HG03280 (cell line): ENCODE results near the gene ZNHIT6.
A peak's percentile ranks its signal among the peaks of the same experiment; 100 is the strongest.
"Not testable (repeated sequence)": the region's sequence is repeated elsewhere in the genome, so short reads cannot be mapped to it uniquely, and the experiment has no call there.

Experiments used
- ATAC-seq: cut with Tn5 transposase; IDR thresholded peaks from one replicate; pipeline ENCODE4 v1.9.1; 2021; ENCODE audit warnings: mild to moderate bottlenecking, moderate library complexity; ENCODE audit not compliant: unreplicated experiment

Gene ZNHIT6

DNA sequence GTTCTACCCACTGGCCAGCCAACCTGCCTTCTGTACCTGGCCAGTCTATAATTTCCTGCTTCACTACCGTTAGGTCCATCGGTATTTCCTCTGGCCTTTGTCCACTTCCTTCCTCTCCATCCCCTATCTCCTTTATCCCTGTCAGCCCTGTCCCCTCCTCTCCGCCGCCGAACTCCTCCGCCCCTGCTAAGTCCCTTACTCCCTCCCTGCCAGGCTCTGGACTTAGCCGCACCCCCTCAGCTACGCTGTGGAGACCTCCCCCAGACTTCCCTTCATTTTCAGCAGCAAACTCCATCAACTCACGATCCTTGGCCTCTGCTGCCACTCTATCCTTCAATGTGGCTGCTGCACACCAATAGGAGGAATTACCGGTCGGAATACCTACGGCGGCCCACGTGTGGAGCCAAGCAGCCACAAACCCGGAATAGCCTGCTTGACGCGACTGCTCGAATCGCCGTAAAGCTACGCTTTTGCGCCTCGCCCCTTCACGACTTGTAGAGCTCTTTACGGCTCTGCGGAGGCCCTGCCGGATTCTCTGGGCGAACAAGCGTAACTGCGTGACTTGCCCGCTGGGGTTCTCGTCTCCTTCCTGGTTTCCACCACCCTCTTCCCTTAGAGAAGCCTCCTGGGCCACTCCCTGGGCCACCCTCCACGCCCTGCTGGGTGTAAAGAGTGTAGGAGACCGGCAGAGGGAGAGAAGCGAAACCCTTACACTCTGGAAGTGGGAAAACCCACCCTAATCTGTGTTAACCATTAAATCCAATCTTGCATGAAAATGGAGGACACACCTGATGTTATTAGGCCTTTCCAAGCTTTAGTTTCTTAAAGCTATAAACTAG lies at the start of gene ZNHIT6:
TSS of gene ZNHIT6 (minus strand) at position 444 of the 839 bp plus-strand sequence. CDS start at position 295, 149 bp downstream.
- peak; percentile 85 for ATAC-seq

DNA sequence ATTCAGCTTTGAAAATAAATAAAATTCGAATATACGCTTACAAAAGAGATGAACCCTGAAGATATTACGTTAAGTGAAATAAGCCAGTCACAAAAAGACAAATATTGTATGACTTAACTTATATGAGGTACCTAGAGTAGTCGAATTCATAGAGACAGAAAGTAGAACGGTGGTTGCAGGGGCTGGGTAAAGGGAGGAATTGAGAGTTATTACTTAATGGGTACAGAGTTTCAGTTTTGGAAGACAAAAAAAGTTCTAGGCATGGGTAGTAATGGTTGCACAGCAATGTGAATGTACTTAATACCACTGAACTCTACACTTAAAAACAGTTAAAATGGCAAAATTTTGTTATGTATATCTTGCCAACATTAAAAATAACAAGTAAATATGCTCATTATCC lies 48.6 kb upstream of the ZNHIT6 start:
- no peak for ATAC-seq

DNA sequence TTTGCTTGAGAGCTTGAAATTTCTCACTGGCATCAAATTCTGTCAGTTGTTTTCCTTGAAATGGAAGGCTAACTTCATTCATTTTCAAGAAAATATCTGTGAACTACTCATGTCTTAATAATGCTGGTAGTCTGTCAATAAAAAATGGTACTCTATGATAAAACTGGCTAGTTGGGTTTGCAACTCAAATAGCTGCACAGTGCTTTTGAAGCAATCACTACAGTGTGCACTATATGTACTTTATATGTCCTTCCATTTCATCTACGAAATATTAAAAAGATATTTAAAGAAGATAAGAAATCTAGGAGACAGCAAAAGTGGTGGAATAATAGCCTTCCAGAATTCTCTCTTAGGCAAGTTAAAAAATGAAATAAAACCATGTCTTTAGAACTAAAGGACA lies 39.9 kb upstream of the ZNHIT6 start:
- no peak for ATAC-seq

- no peak for ATAC-seq
These were observed 38.5 kb upstream of the ZNHIT6 start for GRCh38 chr1:85746777-85747176.

- no peak for ATAC-seq
These were observed 35.6 kb upstream of the ZNHIT6 start for GRCh38 chr1:85743814-85744213.

DNA sequence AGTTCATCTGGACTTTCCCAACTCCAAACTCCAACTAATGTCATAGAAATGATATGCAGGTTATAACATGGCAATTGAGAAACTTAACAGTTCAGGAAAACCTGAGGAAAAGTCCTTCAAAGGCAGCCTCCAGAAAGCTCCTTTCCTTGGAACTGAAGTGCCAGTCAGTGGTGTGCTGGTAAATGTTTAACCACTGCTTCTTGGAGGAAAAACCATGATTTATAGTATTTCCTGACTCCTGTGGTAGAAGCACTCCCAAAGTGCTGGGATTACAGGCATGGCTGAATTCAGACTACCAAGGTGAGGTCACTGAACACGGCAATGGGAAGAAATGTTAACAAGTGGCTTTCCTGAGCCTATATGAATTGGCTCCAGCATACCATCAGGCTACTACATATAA lies 26.7 kb upstream of the ZNHIT6 start:
- ATAC-seq = no peak

- no peak for ATAC-seq
These were observed 10.6 kb upstream of the ZNHIT6 start for GRCh38 chr1:85718678-85719340.

- not testable (repeated sequence) for ATAC-seq
These were observed 6.3 kb upstream of the ZNHIT6 start for GRCh38 chr1:85714418-85715114.

DNA sequence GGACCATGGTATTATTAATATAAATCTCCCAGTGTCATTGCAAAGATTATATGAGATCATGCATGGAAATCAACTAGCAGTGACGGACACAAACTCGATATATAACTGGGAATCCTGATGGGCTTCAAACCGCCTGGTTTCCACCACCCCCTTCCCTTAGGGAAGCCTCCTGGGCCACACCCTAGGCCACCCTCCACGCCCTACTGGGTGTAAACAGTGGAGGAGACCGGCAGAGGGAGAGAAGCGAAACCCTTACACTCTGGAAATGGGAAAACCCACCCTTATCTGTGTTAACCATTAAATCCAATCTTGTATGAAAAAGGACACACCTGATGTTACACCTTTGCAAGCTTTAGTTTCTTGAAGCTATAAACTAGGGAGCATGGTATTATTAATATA lies 595 bp upstream of the ZNHIT6 start:
- no peak for ATAC-seq

DNA sequence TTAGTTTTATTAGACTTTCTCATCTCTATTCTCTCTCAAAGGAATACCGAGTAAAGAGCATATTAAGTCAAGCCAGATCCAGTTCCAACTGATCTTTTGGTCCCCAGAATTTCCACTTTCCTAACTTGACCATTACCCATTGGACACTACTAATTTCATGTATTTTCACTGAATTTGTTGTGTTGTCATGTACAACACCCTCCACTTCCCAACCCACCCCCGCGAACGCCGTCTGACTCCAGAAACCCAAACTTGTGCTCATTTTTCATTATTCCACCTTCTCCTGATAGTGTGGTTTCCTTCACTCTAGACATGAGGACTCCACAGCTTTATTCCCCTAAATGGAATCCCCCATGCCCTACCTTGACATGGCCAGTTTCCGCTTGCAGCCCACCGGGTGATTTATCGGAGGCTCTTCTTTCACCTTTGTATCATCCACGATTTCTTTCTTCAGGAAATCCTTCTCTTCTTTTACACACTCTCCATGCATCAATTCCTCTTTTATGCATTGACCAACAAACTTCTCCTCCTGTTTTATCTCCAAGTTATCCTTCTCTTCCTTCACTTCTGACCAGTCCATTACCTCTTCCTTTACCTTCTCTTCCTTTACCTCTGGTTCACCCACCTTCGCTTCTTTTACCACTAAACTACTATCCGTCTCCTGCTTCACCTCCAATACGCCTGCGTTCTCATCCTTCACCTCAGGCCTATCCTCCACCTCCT lies 805 bp downstream of the ZNHIT6 start:
- no peak for ATAC-seq

GRCh38 chr1:85705940-85706339 lies 2.3 kb downstream of the ZNHIT6 start:
- ATAC-seq = no peak

DNA sequence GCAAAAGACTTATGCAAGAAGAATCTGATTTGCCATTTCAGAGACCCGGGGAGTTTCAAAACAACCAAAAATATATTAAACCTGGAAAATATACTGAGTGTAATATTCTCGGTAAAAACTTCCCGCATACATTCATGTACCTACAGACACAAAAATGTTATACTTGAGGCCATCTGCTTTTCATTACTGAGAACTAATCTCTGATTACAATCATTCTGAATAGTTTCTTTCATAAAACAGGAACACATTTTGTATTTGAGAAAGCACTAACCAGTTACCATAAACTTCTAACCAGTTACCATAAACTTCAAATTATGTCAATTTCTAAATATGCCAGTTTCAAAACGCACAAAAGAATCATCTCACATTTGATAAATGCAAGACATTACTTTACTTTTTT lies 7.8 kb downstream of the ZNHIT6 start:
- ATAC-seq = no peak

GRCh38 chr1:85697895-85698294 lies 10.3 kb downstream of the ZNHIT6 start:
- ATAC-seq = no peak

- no peak for ATAC-seq
These were observed 15.4 kb downstream of the ZNHIT6 start for GRCh38 chr1:85692730-85693314.

DNA sequence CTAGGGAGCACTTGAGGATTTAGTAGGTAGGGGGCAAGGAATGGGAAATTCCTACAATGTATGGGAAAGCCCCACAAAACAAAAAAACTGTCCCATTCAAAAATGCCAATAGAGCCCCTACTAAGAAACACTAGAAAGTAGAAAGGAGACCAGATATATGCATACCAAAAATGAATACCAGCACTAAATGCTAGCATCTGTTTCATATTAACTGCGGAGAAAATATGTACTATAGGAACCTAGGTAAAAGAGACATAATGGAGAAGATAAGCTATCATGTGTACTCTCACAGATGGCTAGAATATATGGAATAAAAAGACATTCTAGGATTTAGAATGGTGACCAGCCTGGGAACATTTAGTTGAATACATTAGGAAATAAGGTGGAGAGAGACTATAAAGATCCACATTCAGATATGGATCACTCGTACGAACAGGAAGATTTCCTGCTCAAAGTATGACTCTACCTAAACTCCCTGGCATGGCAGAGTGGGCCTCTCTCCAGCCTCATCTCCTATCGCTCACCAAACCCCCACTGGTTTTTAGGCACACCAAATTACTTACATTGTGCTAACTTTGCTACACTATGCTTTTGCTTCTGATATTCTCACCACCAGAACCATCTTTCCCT lies 18.3 kb downstream of the ZNHIT6 start:
- no peak for ATAC-seq

DNA sequence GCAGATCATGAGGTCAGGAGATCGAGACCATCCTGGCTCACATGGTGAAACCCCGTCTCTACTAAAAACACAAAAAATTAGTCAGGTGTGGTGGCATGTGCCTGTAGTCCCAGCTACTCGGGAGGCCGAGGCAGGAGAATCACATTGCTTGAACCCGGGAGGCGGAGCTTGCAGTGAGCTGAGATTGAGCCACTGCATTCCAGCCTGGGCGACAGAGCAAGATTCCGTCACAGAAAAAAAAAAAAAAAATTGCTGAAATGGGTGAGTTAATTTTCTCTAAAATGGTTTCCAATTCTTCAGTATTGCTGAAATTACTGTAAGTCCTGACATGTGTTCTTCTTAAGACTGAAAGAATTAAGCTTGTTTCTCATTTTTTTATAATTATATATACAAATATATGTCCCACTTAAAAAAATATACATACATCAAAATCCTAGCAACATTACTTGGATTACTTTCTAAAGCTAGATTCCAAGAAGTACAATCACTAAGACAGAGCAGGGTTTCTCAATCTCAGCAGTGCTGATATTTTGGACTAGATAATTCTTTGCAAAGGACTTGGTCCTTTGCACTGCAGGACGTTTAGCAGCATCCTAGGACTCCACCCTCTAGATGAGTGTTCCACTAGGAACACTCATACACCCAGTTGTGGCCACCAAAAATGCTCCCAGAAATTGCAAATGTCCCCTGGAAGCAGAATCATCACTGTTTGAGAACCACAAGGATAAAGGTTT lies 24.8 kb downstream of the ZNHIT6 start:
- no peak for ATAC-seq

GRCh38 chr1:85681087-85681486 lies 27.1 kb downstream of the ZNHIT6 start:
- no peak for ATAC-seq

DNA sequence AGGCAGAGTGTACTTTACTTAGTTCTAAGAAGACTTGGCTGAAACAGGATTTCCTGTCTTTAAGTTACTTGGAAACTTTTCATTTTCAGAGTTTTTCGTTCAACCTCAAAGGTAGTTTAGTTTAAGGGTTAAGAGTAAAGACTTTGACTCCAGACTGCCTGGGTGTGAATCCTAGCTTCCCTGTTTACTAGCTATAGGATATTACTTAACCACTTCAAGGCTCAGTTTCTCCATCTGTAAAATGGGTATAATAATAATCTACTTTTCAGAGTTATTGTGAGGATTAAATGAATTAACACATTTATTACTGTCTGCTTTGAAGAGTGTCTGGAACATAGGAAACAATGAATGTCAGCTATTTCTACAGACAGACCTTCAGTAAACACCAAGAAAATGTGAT lies 30.0 kb downstream of the ZNHIT6 start:
- no peak for ATAC-seq

DNA sequence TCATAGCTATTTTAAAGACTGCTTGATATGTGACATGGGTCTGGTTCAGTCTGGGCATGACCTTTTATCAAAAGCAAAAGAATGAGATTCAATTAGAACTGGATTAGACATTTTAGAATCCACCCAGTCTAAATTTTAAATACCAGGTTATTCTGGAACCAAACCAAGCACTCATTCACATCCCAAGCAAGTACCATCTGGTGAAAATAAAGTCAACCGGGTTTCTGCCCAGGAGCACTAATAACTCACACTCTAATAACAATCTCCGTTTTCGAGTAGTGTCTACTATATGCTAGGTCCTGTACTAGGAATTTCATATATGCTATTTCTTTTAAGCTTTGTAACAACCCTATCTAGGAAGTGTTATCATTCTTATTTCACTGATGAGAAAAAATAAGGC lies 30.6 kb downstream of the ZNHIT6 start:
- no peak for ATAC-seq
